ENCODE data around the gene KIAA1614. TPM values are rescaled to one million over a fixed set of nuclear protein-coding genes. Genes with fewer than 3 reads are reported as not detected.

The KIAA1614 gene
- total RNA-seq, 1 donor from 2014 or later = 0.79 TPM

GRCh38 chr1:180975551-180975950, 62.9 kb downstream of the KIAA1614 start:
- peaks cover 17% of the 10 kb centered on the region for H3K36me3 ChIP-seq (ENCODE audit: control insufficient read depth, insufficient read depth, low read length)
- TF ChIP-seq CTCF (IDR thresholded peaks at IDR 0.05; ENCODE audit: insufficient read depth, low read length, severe bottlenecking) = no peak
- DNase-seq (ENCODE audit: low read depth) (no peak), FAIRE-seq (no peak)
- no peak overlapping the region for H3K4me3 ChIP-seq (ENCODE audit: low read depth, low read length)
- no peaks in the 10 kb centered on the region for H3K27me3 ChIP-seq (ENCODE audit: control insufficient read depth, insufficient read depth, low read length)

- FAIRE-seq (no peak), DNase-seq (ENCODE audit: low read depth) (no peak)
- TF ChIP-seq CTCF (IDR thresholded peaks at IDR 0.05; ENCODE audit: insufficient read depth, low read length, severe bottlenecking) = no peak
- H3K27me3 ChIP-seq (ENCODE audit: control insufficient read depth, insufficient read depth, low read length) = no peaks in the 10 kb centered on the region
- peaks cover 14% of the 10 kb centered on the region for H3K36me3 ChIP-seq (ENCODE audit: control insufficient read depth, insufficient read depth, low read length)
- H3K4me3 ChIP-seq (ENCODE audit: low read depth, low read length) = no peak overlapping the region
Observed at GRCh38 chr1:180976191-180976590, 63.5 kb downstream of the KIAA1614 start.

- H3K36me3 ChIP-seq (ENCODE audit: control insufficient read depth, insufficient read depth, low read length) = peaks cover 14% of the 10 kb centered on the region
- DNase-seq (ENCODE audit: low read depth) (no peak), FAIRE-seq (no peak)
Observed at GRCh38 chr1:180976732-180977357, 64.1 kb downstream of the KIAA1614 start.

GRCh38 chr1:180981596-180982387, 69.1 kb downstream of the KIAA1614 start:
- DNase-seq (ENCODE audit: low read depth) = no peak
- no peak overlapping the region for H3K4me3 ChIP-seq (ENCODE audit: low read depth, low read length)
- H3K27me3 ChIP-seq (ENCODE audit: control insufficient read depth, insufficient read depth, low read length) = no peaks in the 10 kb centered on the region
- no peak for TF ChIP-seq CTCF (IDR thresholded peaks at IDR 0.05; ENCODE audit: insufficient read depth, low read length, severe bottlenecking)
- H3K36me3 ChIP-seq (ENCODE audit: control insufficient read depth, insufficient read depth, low read length) = peaks cover 14% of the 10 kb centered on the region
- FAIRE-seq = no peak

More at GRCh38 chr1:180976732-180977357, 64.1 kb downstream of the KIAA1614 start:
- Histone ChIP-seq H3K27me3 (ENCODE audit: control insufficient read depth, insufficient read depth, low read length) (no peaks in the 10 kb centered on the region), H3K4me3 (ENCODE audit: low read depth, low read length) (no peak overlapping the region)
- no peak for TF ChIP-seq CTCF (IDR thresholded peaks at IDR 0.05; ENCODE audit: insufficient read depth, low read length, severe bottlenecking)

GRCh38 chr1:180982422-180982821, 69.7 kb downstream of the KIAA1614 start:
- FAIRE-seq = no peak
- Histone ChIP-seq H3K27me3 (ENCODE audit: control insufficient read depth, insufficient read depth, low read length) (no peaks in the 10 kb centered on the region), H3K4me3 (ENCODE audit: low read depth, low read length) (no peak overlapping the region), H3K36me3 (ENCODE audit: control insufficient read depth, insufficient read depth, low read length) (peaks cover 16% of the 10 kb centered on the region)
- DNase-seq (ENCODE audit: low read depth) = no peak
- no peak for TF ChIP-seq CTCF (IDR thresholded peaks at IDR 0.05; ENCODE audit: insufficient read depth, low read length, severe bottlenecking)

Data from bronchial epithelial cell (primary cell).